Measurements from ENCODE around the gene CCDC150. TPM values are rescaled to one million over a fixed set of nuclear protein-coding genes. Genes with fewer than 3 reads are reported as not detected.

Gene CCDC150
- total and polyA plus RNA-seq, 2 of the 8 experiments (the other 6 are each of a cell fraction or from before 2014, with no cell fraction given), result 8.3 to 31.9 TPM

DNA sequence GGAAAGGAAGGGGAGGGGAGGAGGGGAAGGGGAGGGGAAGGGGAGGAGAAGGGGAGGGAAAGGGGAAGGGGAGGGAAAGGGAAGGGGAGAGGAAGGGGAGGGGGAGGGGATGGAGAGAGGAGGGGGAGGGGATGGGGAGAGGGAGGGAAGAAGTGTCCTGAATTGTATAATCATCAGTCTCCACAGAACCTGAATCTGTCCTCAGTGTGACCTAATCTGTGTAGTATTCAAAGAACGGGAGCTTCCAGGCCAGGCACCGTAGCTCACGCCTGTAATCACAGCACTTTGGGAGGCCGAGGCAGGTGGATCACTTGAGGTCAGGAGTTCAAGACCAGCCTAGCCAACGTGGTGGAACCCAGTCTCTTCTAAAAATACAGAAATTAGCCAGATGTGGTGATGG, 41.1 kb upstream of the CCDC150 start (continued):
- TF ChIP-seq FOSL1 (IDR thresholded peaks at IDR 0.05; ENCODE audit: insufficient read depth, low read depth, low read length), result no peak
- no peak for TF ChIP-seq SRF (IDR thresholded peaks at IDR 0.05; ENCODE audit: low read depth, low read length)
- no peak for TF ChIP-seq SIX5 (IDR thresholded peaks at IDR 0.05; ENCODE audit: low read depth, low read length)
- no peak for TF ChIP-seq POLR2AphosphoS5 (IDR thresholded peaks at IDR 0.05; ENCODE audit: low read depth, low read length)
- no peak for TF ChIP-seq BRCA1 (IDR thresholded peaks at IDR 0.05; ENCODE audit: low read depth, low read length)
- TF ChIP-seq, protein P1, sequence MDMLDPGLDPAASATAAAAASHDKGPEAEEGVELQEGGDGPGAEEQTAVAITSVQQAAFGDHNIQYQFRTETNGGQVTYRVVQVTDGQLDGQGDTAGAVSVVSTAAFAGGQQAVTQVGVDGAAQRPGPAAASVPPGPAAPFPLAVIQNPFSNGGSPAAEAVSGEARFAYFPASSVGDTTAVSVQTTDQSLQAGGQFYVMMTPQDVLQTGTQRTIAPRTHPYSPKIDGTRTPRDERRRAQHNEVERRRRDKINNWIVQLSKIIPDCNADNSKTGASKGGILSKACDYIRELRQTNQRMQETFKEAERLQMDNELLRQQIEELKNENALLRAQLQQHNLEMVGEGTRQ (IDR thresholded peaks at IDR 0.05; ENCODE audit: low read length), result no peak
- TF ChIP-seq CTBP2 (IDR thresholded peaks at IDR 0.05; ENCODE audit: borderline replicate concordance, insufficient read depth, insufficient read length, low read length), result no peak
